Activated T-helper 2 cell treated with anti-CD3 and anti-CD28 coated beads, Interferon-gamma antibody, Interleukin-2, Interleukin-4, amounts not matched to agents 10 μg/mL and 5 μg/mL and 100 μg/mL, durations not matched to agents 14 hours and 24 hours and 36 hours (primary cell): Measurements from ENCODE around the gene USH2A. TPM values are rescaled to one million over a fixed set of nuclear protein-coding genes. Genes with fewer than 3 reads are reported as not detected.

Experiments used
- DNase-seq: peaks from one replicate; pipeline ENCODE4 v3.0.0; 2021; ENCODE audit warnings: low spot score
- H3K27ac Mint-ChIP-seq: one replicate; pipeline ENCODE4 v1.8.0; 2021; ENCODE audit warnings: mixed read lengths
- H3K27me3 Mint-ChIP-seq: one replicate; pipeline ENCODE4 v1.8.0; 2021; ENCODE audit warnings: low read depth, mixed read lengths
- H3K36me3 Mint-ChIP-seq: one replicate; pipeline ENCODE4 v1.8.0; 2021; ENCODE audit warnings: low read depth, mixed read lengths
- H3K4me1 Mint-ChIP-seq: one replicate; pipeline ENCODE4 v1.8.0; 2021; ENCODE audit warnings: low read depth, mixed read lengths
- H3K4me3 Mint-ChIP-seq: one replicate; pipeline ENCODE4 v1.8.0; 2021; ENCODE audit warnings: low read depth, mild to moderate bottlenecking, moderate library complexity, mixed read lengths
- H3K9me3 Mint-ChIP-seq: one replicate; pipeline ENCODE4 v1.8.0; 2021; ENCODE audit warnings: mixed read lengths
- intact Hi-C: fragments of 100-400 bp; cut with micrococcal nuclease; formaldehyde crosslinking; loops from one replicate; pipeline ENCODE4 v1.15.1; 2023
- total RNA-seq: library from RNA; stranded (reverse); gene quantifications from 2 replicates; pipeline ENCODE4 v1.2.3, GENCODE V29; 2022

The USH2A gene
- total RNA-seq, 1 donor from 2014 or later: not detected

DNA sequence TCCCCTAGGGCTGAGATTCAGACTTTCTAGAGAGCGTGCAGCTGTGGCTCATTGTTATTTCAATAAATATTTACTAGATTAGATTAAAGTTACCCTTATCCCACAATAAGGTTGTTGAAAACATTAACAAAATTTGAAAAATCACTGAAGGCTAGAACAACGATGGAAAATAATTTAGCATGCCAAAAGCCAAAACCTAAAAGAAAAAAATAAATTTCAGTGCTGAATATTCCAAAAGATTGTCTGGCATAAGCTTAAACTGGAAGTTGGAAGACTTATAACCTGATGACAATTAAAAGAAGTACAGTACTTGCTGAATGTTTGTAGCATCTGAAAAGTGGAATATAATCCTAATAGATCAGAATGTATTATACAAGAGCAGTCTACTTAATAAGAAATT lies 221.3 kb downstream of the USH2A start:
- H3K4me3 Mint-ChIP-seq: no peak overlapping the region
- no peaks in the 10 kb centered on the region for H3K27me3 Mint-ChIP-seq
- no peak overlapping the region for H3K27ac Mint-ChIP-seq
- no peak for DNase-seq
- no peaks in the 10 kb centered on the region for H3K4me1 Mint-ChIP-seq
- no peaks in the 10 kb centered on the region for H3K9me3 Mint-ChIP-seq
- intact Hi-C loops: no loop called here
- no peaks in the 10 kb centered on the region for H3K36me3 Mint-ChIP-seq

DNA sequence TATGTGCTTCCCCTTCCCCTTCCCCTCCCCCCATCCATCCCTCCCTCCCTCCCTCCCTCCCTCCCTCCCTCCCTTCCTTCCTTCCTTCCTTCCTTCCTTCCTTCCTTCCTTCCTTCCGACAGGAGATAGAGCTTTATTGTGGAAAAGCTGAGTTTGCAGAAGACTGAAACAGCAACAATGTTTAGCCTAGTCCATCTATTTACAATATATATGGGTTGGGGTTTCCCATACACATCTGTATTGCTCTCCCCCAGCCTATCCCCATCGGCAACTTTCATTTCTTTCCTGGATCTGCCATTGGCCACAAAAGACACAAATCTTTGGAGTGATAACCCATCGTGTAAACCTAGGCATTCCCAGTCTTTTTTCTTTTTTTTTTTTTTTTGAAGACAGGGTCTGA lies 222.3 kb downstream of the USH2A start:
- Mint-ChIP-seq H3K36me3 (no peaks in the 10 kb centered on the region), H3K4me3 (no peak overlapping the region), H3K4me1 (no peaks in the 10 kb centered on the region), H3K27ac (no peak overlapping the region), H3K27me3 (no peaks in the 10 kb centered on the region), H3K9me3 (no peaks in the 10 kb centered on the region)
- DNase-seq: no peak
- intact Hi-C loops: no loop called here

DNA sequence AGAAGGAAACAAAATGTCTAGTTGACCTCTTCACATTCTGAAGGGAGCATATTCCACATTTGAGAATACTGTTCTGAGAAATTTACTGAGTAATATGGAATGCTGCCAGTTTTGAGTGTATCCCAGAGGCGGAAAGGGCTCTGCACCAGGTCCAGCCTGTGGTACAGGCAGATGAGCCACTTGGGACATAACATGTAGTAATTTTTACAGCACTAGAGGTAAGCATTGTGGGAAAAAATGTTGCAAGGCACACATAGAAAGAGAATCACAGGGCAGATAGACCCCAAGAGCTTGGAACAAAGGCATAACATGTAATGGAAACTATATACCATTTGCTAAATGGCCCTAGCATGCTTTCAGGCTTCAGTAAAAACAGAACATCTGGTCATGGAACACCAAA lies 228.5 kb downstream of the USH2A start:
- H3K27ac Mint-ChIP-seq: no peak overlapping the region
- no peaks in the 10 kb centered on the region for H3K4me1 Mint-ChIP-seq
- intact Hi-C loops: no loop called here
- no peaks in the 10 kb centered on the region for H3K27me3 Mint-ChIP-seq
- no peak overlapping the region for H3K4me3 Mint-ChIP-seq
- H3K36me3 Mint-ChIP-seq: no peaks in the 10 kb centered on the region
- DNase-seq: no peak
- H3K9me3 Mint-ChIP-seq: no peaks in the 10 kb centered on the region

DNA sequence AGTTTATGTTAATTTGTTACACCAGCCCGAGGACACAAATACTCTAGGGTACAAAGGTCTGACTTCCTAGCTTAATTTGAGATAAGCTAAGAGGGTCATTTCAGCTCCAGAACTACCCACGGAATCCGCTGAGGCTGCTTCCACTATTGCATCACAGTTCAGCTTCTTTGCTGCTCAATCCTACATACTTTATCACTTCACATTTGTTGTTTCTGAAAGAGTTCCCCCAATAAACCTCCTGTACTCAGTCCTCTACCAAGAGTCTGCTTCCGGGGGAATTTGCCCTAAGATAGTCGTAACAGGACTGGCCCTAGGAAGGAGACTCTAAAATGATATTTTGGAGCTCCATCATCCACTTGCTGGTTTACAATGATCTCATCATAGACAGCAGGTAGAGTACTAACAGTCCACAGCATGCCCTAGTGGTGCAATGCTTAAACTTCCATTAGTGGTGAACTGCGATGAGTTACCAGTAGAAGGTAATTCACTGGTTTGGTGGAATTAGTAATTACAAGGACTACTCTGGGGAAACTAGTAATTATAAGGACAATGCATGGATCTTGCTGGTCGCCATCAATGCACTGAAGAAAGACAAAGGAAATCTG lies 229.3 kb downstream of the USH2A start:
- H3K9me3 Mint-ChIP-seq: no peaks in the 10 kb centered on the region
- H3K27me3 Mint-ChIP-seq: no peaks in the 10 kb centered on the region
- H3K4me3 Mint-ChIP-seq: no peak overlapping the region
- H3K4me1 Mint-ChIP-seq: no peaks in the 10 kb centered on the region
- intact Hi-C loops: no loop called here
- no peak overlapping the region for H3K27ac Mint-ChIP-seq
- no peak for DNase-seq
- H3K36me3 Mint-ChIP-seq: no peaks in the 10 kb centered on the region

DNA sequence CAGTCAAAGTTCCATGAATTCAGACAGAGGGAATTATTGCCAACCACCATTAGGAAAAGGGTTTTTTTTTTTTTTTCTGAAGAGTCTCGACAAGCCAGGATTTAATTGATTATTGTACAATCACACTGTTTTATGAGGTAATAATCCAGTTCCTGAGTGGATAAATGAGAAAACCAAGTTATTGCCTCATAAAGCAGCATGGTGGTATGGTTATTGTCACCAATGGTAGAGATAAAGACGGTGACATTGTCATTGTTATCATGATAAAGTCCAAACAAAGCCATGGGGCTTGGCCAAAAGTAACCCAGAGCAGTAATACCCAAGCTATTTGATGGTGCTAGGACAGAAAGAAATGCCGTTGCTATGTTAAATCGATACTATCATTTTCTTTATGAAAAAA lies 232.8 kb downstream of the USH2A start:
- Mint-ChIP-seq H3K27ac (no peak overlapping the region), H3K9me3 (no peaks in the 10 kb centered on the region), H3K27me3 (no peaks in the 10 kb centered on the region), H3K36me3 (no peaks in the 10 kb centered on the region), H3K4me1 (no peaks in the 10 kb centered on the region), H3K4me3 (no peak overlapping the region)
- no peak for DNase-seq
- intact Hi-C loops: no loop called here

DNA sequence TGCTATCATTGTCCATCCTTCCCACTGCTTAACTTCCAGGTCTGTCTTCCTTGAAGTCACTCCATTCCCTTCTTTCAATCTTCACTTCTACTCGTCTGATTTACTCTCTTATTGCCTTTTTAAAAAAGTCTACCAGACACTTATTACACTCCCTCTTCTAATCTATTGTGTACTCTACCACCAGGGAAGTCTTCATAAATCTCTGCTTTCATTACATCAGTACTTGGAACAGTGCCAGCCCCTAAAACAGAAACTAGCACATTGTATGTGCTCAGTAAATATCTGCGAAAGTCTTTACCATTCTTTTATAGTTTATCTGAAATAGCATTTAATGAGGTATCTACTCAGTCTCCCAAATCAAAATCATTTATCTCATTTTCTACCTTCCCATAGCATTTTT lies 236.4 kb downstream of the USH2A start:
- Mint-ChIP-seq H3K36me3 (no peaks in the 10 kb centered on the region), H3K9me3 (no peaks in the 10 kb centered on the region), H3K4me3 (no peak overlapping the region), H3K27me3 (no peaks in the 10 kb centered on the region), H3K27ac (no peak overlapping the region), H3K4me1 (no peaks in the 10 kb centered on the region)
- no peak for DNase-seq
- intact Hi-C loops: no loop called here

DNA sequence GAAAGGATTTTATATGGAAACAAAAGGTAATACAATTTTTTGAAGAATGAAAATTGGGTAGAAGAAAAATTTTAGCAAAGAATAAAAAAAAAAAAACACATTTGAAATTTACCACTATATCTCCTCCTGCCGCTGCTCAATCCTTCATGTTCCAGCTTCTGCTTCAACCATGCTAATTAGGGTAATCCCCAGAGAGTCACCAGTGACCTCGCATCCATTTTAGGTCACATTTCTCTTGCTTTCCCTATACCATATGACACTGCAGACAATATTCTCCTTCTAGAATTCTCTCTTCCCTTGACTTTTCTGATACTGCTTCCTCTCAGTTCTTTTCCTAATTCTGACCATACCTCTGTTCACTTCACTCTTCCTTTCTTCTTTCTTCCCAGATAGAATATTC lies 237.1 kb downstream of the USH2A start:
- Mint-ChIP-seq H3K4me1 (no peaks in the 10 kb centered on the region), H3K4me3 (no peak overlapping the region), H3K27me3 (no peaks in the 10 kb centered on the region), H3K9me3 (no peaks in the 10 kb centered on the region), H3K27ac (no peak overlapping the region), H3K36me3 (no peaks in the 10 kb centered on the region)
- DNase-seq: no peak
- intact Hi-C loops: no loop called here

DNA sequence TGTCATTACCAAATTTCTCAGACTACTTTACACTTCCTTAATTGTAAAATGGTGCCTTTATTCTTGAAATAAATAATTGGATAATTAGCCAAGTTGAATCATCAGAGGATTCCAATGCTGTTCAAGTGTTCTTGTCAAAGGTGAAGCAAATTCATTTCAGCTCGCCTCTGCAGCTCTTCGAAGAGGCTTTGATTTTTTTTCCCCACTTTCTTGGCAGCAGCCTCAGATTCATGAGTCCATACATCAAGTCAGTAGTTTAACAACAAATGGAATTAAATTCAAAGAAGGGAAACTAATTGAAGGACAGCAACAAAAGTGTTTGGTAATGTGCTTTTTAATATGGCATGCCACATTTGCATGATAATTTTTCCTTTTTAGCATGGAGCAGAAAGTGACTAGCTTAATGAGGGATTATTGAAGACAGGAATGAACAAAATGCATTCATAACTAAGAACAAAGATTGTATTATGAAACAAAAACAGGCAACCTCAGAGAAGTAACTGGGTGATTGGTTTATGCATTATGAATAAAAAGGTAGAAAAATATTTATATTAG lies 239.0 kb downstream of the USH2A start:
- intact Hi-C loops: no loop called here

DNA sequence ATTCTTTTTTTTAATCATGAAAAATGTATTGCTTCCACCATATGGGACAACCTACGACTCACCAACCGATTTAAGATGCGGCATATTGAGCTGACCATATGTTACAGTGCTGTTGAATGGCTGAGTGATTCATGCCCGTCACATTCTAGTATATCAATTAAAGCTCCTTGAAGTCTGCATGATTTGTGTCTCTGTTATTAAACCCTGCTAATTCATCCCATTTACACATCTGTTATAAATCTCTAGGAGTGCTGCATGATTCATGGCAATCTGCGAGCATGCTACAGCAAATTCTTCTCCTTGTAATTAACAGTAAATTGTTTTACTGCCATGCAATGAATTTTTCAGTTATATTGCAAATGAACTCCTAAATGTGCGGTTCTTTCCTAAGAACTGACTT lies 239.8 kb downstream of the USH2A start:
- H3K27ac Mint-ChIP-seq: no peak overlapping the region
- intact Hi-C loops: no loop called here
- H3K27me3 Mint-ChIP-seq: no peaks in the 10 kb centered on the region
- H3K4me3 Mint-ChIP-seq: no peak overlapping the region
- H3K9me3 Mint-ChIP-seq: no peaks in the 10 kb centered on the region
- no peak for DNase-seq
- no peaks in the 10 kb centered on the region for H3K36me3 Mint-ChIP-seq
- no peaks in the 10 kb centered on the region for H3K4me1 Mint-ChIP-seq

More for the DNA sequence above, 239.0 kb downstream of the USH2A start:
- no peak for DNase-seq
- Mint-ChIP-seq H3K9me3 (no peaks in the 10 kb centered on the region), H3K36me3 (no peaks in the 10 kb centered on the region), H3K4me1 (no peaks in the 10 kb centered on the region), H3K27me3 (no peaks in the 10 kb centered on the region), H3K27ac (no peak overlapping the region), H3K4me3 (no peak overlapping the region)

DNA sequence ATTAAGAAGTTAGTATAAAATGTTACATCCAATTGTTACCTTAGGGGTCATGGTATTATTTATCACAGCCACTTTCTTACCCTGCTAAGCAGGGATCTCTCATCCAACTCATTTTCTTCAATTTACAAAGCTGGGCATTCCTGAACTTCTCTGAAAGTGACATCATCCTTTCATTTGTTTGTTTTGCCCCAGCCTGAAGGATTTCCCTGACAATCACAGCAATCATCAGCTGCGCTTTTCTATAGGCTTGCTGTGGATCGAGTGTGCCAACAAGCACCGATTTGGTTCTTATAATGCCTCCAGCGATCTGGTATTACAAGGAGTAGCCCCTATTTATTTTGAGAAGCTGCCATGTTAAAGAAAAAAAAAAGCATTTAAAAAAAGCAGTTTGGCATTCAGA lies 240.2 kb downstream of the USH2A start:
- no peak for DNase-seq
- Mint-ChIP-seq H3K4me3 (no peak overlapping the region), H3K27me3 (no peaks in the 10 kb centered on the region), H3K27ac (no peak overlapping the region), H3K36me3 (no peaks in the 10 kb centered on the region), H3K9me3 (no peaks in the 10 kb centered on the region), H3K4me1 (no peaks in the 10 kb centered on the region)
- intact Hi-C loops: no loop called here

DNA sequence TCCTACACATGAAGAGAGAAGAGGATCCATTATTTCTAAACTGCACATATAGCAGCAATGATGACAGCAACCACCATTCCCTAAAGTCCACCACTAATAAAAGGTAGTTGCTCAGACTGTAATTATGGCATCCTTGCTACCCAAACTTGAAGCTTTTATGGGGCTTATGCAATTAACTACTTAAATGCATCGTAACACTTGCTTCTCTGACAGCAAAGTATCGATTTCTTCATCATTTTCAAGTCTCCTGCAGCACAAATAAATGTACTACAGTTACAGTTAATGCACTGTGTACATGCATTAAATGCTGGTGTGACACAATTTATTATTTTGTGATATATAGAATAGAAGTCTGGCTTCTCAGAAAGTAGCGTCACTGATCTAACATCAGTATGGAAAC lies 241.7 kb downstream of the USH2A start:
- no peak for DNase-seq
- no peaks in the 10 kb centered on the region for H3K4me1 Mint-ChIP-seq
- no peaks in the 10 kb centered on the region for H3K9me3 Mint-ChIP-seq
- no peaks in the 10 kb centered on the region for H3K27me3 Mint-ChIP-seq
- no peak overlapping the region for H3K4me3 Mint-ChIP-seq
- intact Hi-C loops: no loop called here
- H3K36me3 Mint-ChIP-seq: no peaks in the 10 kb centered on the region
- H3K27ac Mint-ChIP-seq: no peak overlapping the region

DNA sequence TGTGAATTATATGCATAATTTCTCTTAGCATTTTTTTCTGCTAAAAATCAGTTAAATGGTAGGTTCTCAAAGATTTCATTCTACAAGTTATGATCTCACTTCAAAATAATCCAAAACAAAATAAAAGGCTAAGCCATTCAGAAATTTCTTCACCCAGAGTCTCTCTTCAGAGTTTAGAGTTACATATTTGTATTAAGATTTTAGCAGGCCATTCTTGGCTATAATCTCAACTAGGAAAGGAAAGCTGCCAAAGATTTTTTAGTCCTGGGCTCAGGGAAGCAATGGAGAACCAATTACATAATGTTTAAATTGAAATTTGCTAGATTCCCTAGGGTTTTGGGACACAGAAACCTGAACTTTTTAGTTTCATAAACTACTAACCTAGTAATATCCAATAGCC lies 245.0 kb downstream of the USH2A start:
- Mint-ChIP-seq H3K4me1 (no peaks in the 10 kb centered on the region), H3K9me3 (no peaks in the 10 kb centered on the region), H3K4me3 (no peak overlapping the region), H3K27ac (no peak overlapping the region), H3K27me3 (no peaks in the 10 kb centered on the region), H3K36me3 (no peaks in the 10 kb centered on the region)
- DNase-seq: no peak
- intact Hi-C loops: no loop called here

DNA sequence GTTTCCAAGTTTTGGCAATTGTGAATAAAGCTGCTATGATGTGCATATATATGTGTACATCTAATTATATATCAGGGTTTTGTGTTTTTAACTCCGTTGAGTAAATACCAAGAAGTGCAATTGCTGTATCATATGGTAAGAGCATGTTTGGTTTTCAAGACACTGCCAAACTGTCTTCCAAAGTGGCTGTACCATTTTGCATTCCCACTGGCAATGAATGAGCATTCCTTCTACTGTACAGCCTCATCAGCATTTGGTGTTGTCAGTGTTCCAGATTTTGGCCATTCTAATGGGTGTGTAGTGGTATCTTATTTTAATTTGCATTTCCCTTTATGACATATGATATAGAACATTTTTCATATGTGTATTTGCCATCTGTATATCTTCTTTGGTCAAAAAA lies 246.3 kb downstream of the USH2A start:
- no peaks in the 10 kb centered on the region for H3K4me1 Mint-ChIP-seq
- intact Hi-C loops: no loop called here
- H3K27me3 Mint-ChIP-seq: no peaks in the 10 kb centered on the region
- H3K27ac Mint-ChIP-seq: no peak overlapping the region
- no peak for DNase-seq
- no peaks in the 10 kb centered on the region for H3K9me3 Mint-ChIP-seq
- H3K36me3 Mint-ChIP-seq: no peaks in the 10 kb centered on the region
- H3K4me3 Mint-ChIP-seq: no peak overlapping the region

DNA sequence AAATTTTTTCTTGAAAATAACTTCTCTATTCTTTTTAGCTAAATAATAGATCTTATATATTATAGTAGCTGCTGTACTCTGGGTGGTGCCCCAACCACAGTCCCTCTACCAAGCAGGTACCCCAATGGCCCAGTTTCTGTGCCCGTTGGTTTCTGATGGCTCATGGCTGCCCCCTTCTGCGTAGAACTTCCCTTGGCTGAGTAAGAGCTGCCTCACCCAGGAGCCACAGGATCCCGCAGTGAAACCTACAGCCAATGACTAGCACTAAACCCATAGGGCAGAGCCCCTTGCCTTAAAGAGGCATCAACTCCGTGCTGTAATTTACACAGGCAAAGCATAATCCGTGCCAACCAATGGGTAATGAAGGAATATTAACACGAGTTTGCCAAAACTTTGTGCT lies 247.5 kb downstream of the USH2A start:
- intact Hi-C loops: no loop called here
- H3K27me3 Mint-ChIP-seq: no peaks in the 10 kb centered on the region
- H3K36me3 Mint-ChIP-seq: no peaks in the 10 kb centered on the region
- no peak overlapping the region for H3K27ac Mint-ChIP-seq
- no peaks in the 10 kb centered on the region for H3K9me3 Mint-ChIP-seq
- no peaks in the 10 kb centered on the region for H3K4me1 Mint-ChIP-seq
- no peak for DNase-seq
- no peak overlapping the region for H3K4me3 Mint-ChIP-seq
